Suprapubic skin (tissue), 4 donors: Measurements from ENCODE around the gene UPF3A.

ENCODE experiments used
- CTCF ChIP-seq, 2 donors: fragments of 200-600 bp in 1 of 2; fragments of 450-650 bp in 1 of 2; sonication (generic) in 1 of 2; IDR thresholded peaks; one replicate each; pipeline ENCODE4 v1.5.1; 2016 to 2019; ENCODE audit warnings: antibody characterized with exemption in 2 of 2, mild to moderate bottlenecking in 1 of 2, moderate library complexity in 1 of 2
- EP300 ChIP-seq: sonication (generic); formaldehyde crosslinking; IDR thresholded peaks from one replicate; pipeline ENCODE4 v1.6.1; 2017; ENCODE audit warnings: antibody characterized with exemption
- POLR2A ChIP-seq, 2 donors: fragments of 450-650 bp; IDR thresholded peaks; one replicate each; pipeline ENCODE4 v1.6.1; 2017; ENCODE audit warnings: antibody characterized with exemption in 2 of 2, mild to moderate bottlenecking in 2 of 2, moderate library complexity in 2 of 2
- POLR2AphosphoS5 ChIP-seq, 3 donors: sonication (generic); formaldehyde crosslinking; IDR thresholded peaks; one replicate each; pipeline ENCODE4 v1.6.1; 2017; ENCODE audit warnings: antibody characterized with exemption in 3 of 3

GRCh38 chr13:114259374-114259773 lies 22.0 kb upstream of the UPF3A start:
- TF ChIP-seq CTCF (IDR thresholded peaks at IDR 0.05) (no peak), POLR2A (IDR thresholded peaks at IDR 0.05) (no peak), POLR2AphosphoS5 (IDR thresholded peaks at IDR 0.05) (no peak), EP300 (no peak)
